Mesothelial cell of epicardium (in vitro differentiated cells): ENCODE results near the gene SAPCD1. TPM values are rescaled to one million over a fixed set of nuclear protein-coding genes. Genes with fewer than 3 reads are reported as not detected.

Experiments used
- DNase-seq, 2 experiments: peaks; one replicate each; pipeline ENCODE4 v3.0.0; 2021; ENCODE audit warnings: low spot score in 2 of 2; ENCODE audit not compliant: unreplicated experiment in 2 of 2
- H3K27ac Mint-ChIP-seq: 2 replicates; pipeline ENCODE4 v1.8.0; 2021; ENCODE audit warnings: mixed read lengths
- H3K27me3 Mint-ChIP-seq: 2 replicates; pipeline ENCODE4 v1.8.0; 2021; ENCODE audit warnings: low read depth, mixed read lengths
- H3K36me3 Mint-ChIP-seq: 2 replicates; pipeline ENCODE4 v1.8.0; 2021; ENCODE audit warnings: mixed read lengths
- H3K4me1 Mint-ChIP-seq: 2 replicates; pipeline ENCODE4 v1.8.0; 2021; ENCODE audit warnings: mixed read lengths
- H3K4me3 Mint-ChIP-seq: 2 replicates; pipeline ENCODE4 v1.8.0; 2021; ENCODE audit warnings: mild to moderate bottlenecking, moderate library complexity, mixed read lengths
- H3K9me3 Mint-ChIP-seq: 2 replicates; pipeline ENCODE4 v1.8.0; 2021; ENCODE audit warnings: mixed read lengths
- CTCF ChIP-seq: fragments of 200-600 bp; sonication (generic); IDR thresholded peaks from one replicate; pipeline ENCODE4 v1.5.0; 2021; ENCODE audit warnings: antibody characterized with exemption; ENCODE audit not compliant: unreplicated experiment
- total RNA-seq: library from RNA; stranded (reverse); gene quantifications from 3 replicates; pipeline ENCODE4 v1.2.1, GENCODE V29; 2021

Gene SAPCD1
- total RNA-seq, 1 donor from 2014 or later = 12.8 TPM

GRCh38 chr6:31767096-31767645, 4.7 kb downstream of the SAPCD1 start:
- Mint-ChIP-seq H3K9me3 (no peaks in the 10 kb centered on the region), H3K27ac (no peak overlapping the region), H3K4me1 (peaks cover 12% of the 10 kb centered on the region), H3K27me3 (no peaks in the 10 kb centered on the region), H3K4me3 (no peak overlapping the region), H3K36me3 (no peaks in the 10 kb centered on the region)
- DNase-seq = no peak
- no peak for TF ChIP-seq CTCF

GRCh38 chr6:31768363-31769257, 6.2 kb downstream of the SAPCD1 start:
- Mint-ChIP-seq H3K9me3 (no peaks in the 10 kb centered on the region), H3K4me1 (peaks cover 8% of the 10 kb centered on the region), H3K36me3 (no peaks in the 10 kb centered on the region), H3K27me3 (no peaks in the 10 kb centered on the region), H3K4me3 (no peak overlapping the region), H3K27ac (no peak overlapping the region)
- TF ChIP-seq CTCF = no peak
- no peak for DNase-seq

- DNase-seq = no peak
- Mint-ChIP-seq H3K4me3 (no peak overlapping the region), H3K27ac (no peak overlapping the region), H3K9me3 (no peaks in the 10 kb centered on the region), H3K27me3 (no peaks in the 10 kb centered on the region), H3K4me1 (no peaks in the 10 kb centered on the region), H3K36me3 (no peaks in the 10 kb centered on the region)
- TF ChIP-seq CTCF = peak; percentile 37
Observed at GRCh38 chr6:31769684-31770371, 7.4 kb downstream of the SAPCD1 start.

- Mint-ChIP-seq H3K4me1 (peaks cover 3% of the 10 kb centered on the region), H3K27ac (no peak overlapping the region), H3K36me3 (no peaks in the 10 kb centered on the region), H3K27me3 (no peaks in the 10 kb centered on the region), H3K9me3 (no peaks in the 10 kb centered on the region), H3K4me3 (no peak overlapping the region)
- DNase-seq = no peak
- TF ChIP-seq CTCF = no peak
Observed at GRCh38 chr6:31770860-31771259, 8.4 kb downstream of the SAPCD1 start.

- Mint-ChIP-seq H3K4me3 (no peak overlapping the region), H3K27ac (no peak overlapping the region), H3K27me3 (no peaks in the 10 kb centered on the region), H3K4me1 (peaks cover 11% of the 10 kb centered on the region), H3K36me3 (no peaks in the 10 kb centered on the region), H3K9me3 (no peaks in the 10 kb centered on the region)
- TF ChIP-seq CTCF = no peak
- no peak for DNase-seq
Observed at GRCh38 chr6:31771992-31772358, 9.5 kb downstream of the SAPCD1 start.
